Prostate gland (tissue), 2 donors: ENCODE data around the gene TUBB6.

Experiments
- CTCF ChIP-seq, 4 experiments: fragments of 200-600 bp in 2 of 4; fragments of 450-650 bp in 2 of 4; sonication (generic) in 2 of 4; IDR thresholded peaks; 1 replicate in 3 of 4; 2 replicates in 1 of 4; pipeline ENCODE4 v1.5.1; 2016 to 2019; ENCODE audit warnings: antibody characterized with exemption in 4 of 4, mild to moderate bottlenecking in 2 of 4, moderate library complexity in 2 of 4
- POLR2A ChIP-seq: fragments of 450-650 bp; IDR thresholded peaks from one replicate; pipeline ENCODE4 v1.6.1; 2016; ENCODE audit warnings: antibody characterized with exemption, mild to moderate bottlenecking
- POLR2AphosphoS5 ChIP-seq: sonication (generic); formaldehyde crosslinking; IDR thresholded peaks from one replicate; pipeline ENCODE4 v1.6.1; 2017; ENCODE audit warnings: antibody characterized with exemption

DNA sequence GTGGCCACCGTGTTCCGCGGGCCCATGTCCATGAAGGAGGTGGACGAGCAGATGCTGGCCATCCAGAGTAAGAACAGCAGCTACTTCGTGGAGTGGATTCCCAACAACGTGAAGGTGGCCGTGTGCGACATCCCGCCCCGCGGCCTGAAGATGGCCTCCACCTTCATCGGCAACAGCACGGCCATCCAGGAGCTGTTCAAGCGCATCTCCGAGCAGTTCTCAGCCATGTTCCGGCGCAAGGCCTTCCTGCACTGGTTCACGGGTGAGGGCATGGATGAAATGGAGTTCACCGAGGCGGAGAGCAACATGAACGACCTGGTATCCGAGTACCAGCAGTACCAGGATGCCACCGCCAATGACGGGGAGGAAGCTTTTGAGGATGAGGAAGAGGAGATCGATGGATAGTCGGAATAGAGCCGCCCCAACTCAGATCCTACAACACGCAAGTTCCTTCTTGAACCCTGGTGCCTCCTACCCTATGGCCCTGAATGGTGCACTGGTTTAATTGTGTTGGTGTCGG is 17.7 kb downstream of the TUBB6 start:
- TF ChIP-seq POLR2A (no peak), CTCF (IDR thresholded peaks at IDR 0.05) (no peak), POLR2AphosphoS5 (no peak)
